Neural crest cell (in vitro differentiated cells): ENCODE results near the gene LRMDA. TPM values are rescaled to one million over a fixed set of nuclear protein-coding genes. Genes with fewer than 3 reads are reported as not detected.

Experiments
- DNase-seq: peaks from one replicate; pipeline ENCODE4 v3.0.0; 2021; ENCODE audit warnings: low read depth, mixed read lengths, low spot score
- H3K27ac Mint-ChIP-seq: one replicate; pipeline ENCODE4 v1.8.0; 2021; ENCODE audit warnings: mild to moderate bottlenecking, mixed read lengths; ENCODE audit not compliant: unreplicated experiment
- H3K27me3 Mint-ChIP-seq: 2 replicates; pipeline ENCODE4 v1.8.0; 2021; ENCODE audit warnings: low read depth, mild to moderate bottlenecking, mixed read lengths
- H3K36me3 Mint-ChIP-seq: 2 replicates; pipeline ENCODE4 v1.8.0; 2021; ENCODE audit warnings: low read depth, mild to moderate bottlenecking, mixed read lengths
- H3K4me1 Mint-ChIP-seq: 2 replicates; pipeline ENCODE4 v1.8.0; 2021; ENCODE audit warnings: mixed read lengths
- H3K4me3 Mint-ChIP-seq: one replicate; pipeline ENCODE4 v1.8.0; 2021; ENCODE audit warnings: mild to moderate bottlenecking, mixed read lengths
- H3K9me3 Mint-ChIP-seq: 2 replicates; pipeline ENCODE4 v1.8.0; 2021; ENCODE audit warnings: mixed read lengths
- total RNA-seq: library from RNA; stranded (reverse); gene quantifications from 2 replicates; pipeline ENCODE4 v1.2.1, GENCODE V29; 2021
- TF ChIP-seq, protein P1 (sequence below): fragments of 200-600 bp; sonication (generic); conservative IDR thresholded peaks from 2 replicates; pipeline ENCODE4 v1.5.0; 2021; ENCODE audit warnings: antibody characterized with exemption, mild to moderate bottlenecking

Gene LRMDA
- total RNA-seq, 1 donor from 2014 or later: 3.1 TPM

DNA sequence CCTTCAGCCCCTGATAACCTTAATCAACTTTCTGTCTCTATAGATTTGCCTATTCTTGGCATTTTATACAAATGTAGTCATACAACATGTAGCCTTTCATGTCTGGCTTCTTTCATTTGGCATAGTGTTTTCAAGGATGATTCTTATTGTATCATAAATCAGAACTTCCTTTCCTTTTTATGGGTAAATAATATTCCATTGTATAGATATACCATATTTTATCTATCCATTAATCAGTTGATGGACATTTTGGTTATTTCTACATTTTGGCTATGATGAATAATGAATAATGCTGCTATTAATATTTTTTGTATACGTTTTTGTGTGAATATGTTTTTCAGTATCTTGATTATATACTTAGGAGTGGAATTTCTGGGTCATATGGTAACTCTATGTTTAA lies 720.8 kb downstream of the LRMDA start:
- TF ChIP-seq, protein P1, sequence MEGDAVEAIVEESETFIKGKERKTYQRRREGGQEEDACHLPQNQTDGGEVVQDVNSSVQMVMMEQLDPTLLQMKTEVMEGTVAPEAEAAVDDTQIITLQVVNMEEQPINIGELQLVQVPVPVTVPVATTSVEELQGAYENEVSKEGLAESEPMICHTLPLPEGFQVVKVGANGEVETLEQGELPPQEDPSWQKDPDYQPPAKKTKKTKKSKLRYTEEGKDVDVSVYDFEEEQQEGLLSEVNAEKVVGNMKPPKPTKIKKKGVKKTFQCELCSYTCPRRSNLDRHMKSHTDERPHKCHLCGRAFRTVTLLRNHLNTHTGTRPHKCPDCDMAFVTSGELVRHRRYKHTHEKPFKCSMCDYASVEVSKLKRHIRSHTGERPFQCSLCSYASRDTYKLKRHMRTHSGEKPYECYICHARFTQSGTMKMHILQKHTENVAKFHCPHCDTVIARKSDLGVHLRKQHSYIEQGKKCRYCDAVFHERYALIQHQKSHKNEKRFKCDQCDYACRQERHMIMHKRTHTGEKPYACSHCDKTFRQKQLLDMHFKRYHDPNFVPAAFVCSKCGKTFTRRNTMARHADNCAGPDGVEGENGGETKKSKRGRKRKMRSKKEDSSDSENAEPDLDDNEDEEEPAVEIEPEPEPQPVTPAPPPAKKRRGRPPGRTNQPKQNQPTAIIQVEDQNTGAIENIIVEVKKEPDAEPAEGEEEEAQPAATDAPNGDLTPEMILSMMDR: no peak
- Mint-ChIP-seq H3K27me3 (no peaks in the 10 kb centered on the region), H3K4me3 (no peak overlapping the region), H3K36me3 (peaks cover 24% of the 10 kb centered on the region), H3K9me3 (peaks cover 13% of the 10 kb centered on the region), H3K4me1 (peaks cover 36% of the 10 kb centered on the region), H3K27ac (no peak overlapping the region)
- no peak for DNase-seq

DNA sequence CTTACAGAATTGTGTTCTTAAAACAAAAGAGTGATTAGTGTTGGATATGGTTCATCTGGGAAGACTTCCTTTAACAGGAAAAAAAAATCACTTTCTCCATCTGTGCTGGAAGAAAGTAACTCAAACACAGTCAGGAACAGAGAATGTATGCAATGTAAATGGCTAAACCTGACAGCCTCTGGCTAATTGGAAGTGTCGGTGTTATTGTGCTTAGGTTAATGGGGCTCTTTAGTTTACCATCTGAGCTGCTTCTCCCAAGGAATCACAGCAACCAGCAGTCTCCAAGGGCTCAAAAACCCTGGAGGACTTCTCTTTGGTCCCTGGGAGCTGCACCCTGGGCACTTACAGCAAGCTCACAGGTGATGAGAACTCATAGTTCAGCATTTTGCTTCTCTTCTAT lies 724.5 kb downstream of the LRMDA start:
- peaks cover 14% of the 10 kb centered on the region for H3K36me3 Mint-ChIP-seq
- DNase-seq: no peak
- no peaks in the 10 kb centered on the region for H3K27me3 Mint-ChIP-seq
- no peak overlapping the region for H3K27ac Mint-ChIP-seq
- peaks cover 13% of the 10 kb centered on the region for H3K9me3 Mint-ChIP-seq
- peaks cover 11% of the 10 kb centered on the region for H3K4me1 Mint-ChIP-seq
- no peak overlapping the region for H3K4me3 Mint-ChIP-seq
- TF ChIP-seq, protein P1: no peak

DNA sequence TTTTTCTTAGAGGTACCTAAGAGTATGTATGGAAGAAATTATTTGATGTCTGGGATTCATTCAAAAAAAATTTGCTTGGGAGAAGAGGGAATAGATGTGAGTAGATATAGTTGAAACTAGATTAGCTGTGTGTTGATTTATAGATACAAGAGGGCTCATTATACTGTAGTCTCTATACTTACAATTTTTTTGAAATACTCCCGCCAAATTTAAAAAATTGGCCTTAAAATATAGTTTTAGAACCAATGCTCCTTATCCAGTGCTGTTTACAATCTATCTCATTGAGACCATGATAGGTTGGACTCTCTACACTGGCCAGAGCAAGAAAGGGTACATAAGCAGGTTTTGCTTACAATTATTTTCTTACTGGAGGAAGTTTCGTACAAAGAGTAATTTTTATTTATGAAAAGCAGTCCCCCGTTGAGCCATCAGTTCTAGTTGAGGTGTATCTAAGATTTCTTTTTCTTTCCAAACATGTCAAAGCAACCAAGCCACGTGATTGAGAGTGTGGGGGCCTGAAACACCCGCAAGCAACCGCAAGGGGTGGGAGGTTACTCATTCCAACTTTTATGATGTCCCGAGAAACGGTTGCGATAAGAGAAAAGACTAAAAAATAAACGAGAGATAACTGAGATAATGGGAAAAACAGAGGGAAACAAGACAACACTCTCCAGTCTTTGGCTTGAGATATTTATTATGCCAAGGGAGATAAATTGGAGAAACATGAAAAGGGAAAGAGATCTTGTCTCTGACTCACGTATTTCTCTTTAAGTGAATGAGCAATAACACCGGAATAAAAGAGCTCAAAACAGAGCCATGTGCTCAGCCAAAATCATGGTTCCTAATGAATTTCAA lies 729.2 kb downstream of the LRMDA start:
- no peak overlapping the region for H3K4me3 Mint-ChIP-seq
- no peak for DNase-seq
- H3K4me1 Mint-ChIP-seq: peaks cover 11% of the 10 kb centered on the region
- H3K9me3 Mint-ChIP-seq: peaks cover under 1% of the 10 kb centered on the region
- no peak overlapping the region for H3K27ac Mint-ChIP-seq
- TF ChIP-seq, protein P1: no peak
- no peaks in the 10 kb centered on the region for H3K27me3 Mint-ChIP-seq
- no peaks in the 10 kb centered on the region for H3K36me3 Mint-ChIP-seq

DNA sequence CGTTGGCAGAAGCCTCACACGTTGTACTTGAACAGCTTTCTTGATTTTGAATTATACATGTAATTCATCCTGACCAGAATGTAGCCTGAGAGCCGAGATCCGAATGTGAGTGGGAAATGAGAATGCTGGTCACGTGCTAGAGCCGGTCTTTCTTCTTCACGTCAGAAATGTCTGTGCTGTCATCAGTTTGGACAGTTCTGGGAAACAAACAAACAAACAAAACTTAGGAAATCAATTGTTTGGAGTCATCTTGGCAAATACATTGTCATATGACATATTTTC lies 729.8 kb downstream of the LRMDA start:
- Mint-ChIP-seq H3K36me3 (no peaks in the 10 kb centered on the region), H3K27me3 (no peaks in the 10 kb centered on the region), H3K27ac (no peak overlapping the region), H3K4me1 (peaks cover 6% of the 10 kb centered on the region), H3K4me3 (no peak overlapping the region), H3K9me3 (peaks cover 4% of the 10 kb centered on the region)
- no peak for DNase-seq
- TF ChIP-seq, protein P1: no peak

DNA sequence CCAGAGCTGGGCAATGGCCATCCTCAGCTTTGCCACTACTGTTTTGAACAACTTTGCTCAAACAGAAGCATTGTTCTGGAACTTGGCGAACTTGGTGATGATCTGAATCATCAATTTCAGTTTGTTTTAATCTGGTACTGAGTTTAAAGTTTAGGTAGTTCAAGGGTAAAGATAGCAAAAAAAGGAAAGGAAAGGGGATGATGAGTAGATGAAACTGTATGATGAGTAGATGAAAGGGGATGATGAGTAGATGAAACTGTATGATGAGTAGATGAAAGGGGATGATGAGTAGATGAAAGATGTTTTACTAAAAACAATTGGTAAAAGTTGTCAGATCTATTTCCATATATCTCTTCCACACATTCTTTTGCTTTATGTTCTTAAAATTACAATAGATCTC lies 737.0 kb downstream of the LRMDA start:
- Mint-ChIP-seq H3K4me1 (no peaks in the 10 kb centered on the region), H3K36me3 (no peaks in the 10 kb centered on the region), H3K9me3 (peaks cover 22% of the 10 kb centered on the region), H3K27ac (no peak overlapping the region), H3K4me3 (no peak overlapping the region), H3K27me3 (peaks cover 2% of the 10 kb centered on the region)
- TF ChIP-seq, protein P1: no peak
- no peak for DNase-seq
